AG09309 (cell line): ENCODE results near the gene ABHD16B.
"Not testable (repeated sequence)": the region's sequence is repeated elsewhere in the genome, so short reads cannot be mapped to it uniquely, and the experiment has no call there.

Source experiments
- DNase-seq: peaks from one replicate; pipeline ENCODE4 v3.0.0-alpha.2; 2010; ENCODE audit warnings: low read depth
- H3K4me3 ChIP-seq: 2 replicates; pipeline ENCODE4 v1.5.1; 2011; ENCODE audit warnings: mild to moderate bottlenecking, low read depth, low read length, moderate library complexity; ENCODE audit not compliant: control insufficient read depth
- TF ChIP-seq, protein P1 (sequence below): IDR thresholded peaks from 2 replicates; pipeline ENCODE4 v1.5.1; 2011; ENCODE audit warnings: mild to moderate bottlenecking, low read depth, low read length, inconsistent platforms; ENCODE audit not compliant: insufficient read depth, control insufficient read depth; ENCODE audit errors: missing control alignments

ABHD16B gene

DNA sequence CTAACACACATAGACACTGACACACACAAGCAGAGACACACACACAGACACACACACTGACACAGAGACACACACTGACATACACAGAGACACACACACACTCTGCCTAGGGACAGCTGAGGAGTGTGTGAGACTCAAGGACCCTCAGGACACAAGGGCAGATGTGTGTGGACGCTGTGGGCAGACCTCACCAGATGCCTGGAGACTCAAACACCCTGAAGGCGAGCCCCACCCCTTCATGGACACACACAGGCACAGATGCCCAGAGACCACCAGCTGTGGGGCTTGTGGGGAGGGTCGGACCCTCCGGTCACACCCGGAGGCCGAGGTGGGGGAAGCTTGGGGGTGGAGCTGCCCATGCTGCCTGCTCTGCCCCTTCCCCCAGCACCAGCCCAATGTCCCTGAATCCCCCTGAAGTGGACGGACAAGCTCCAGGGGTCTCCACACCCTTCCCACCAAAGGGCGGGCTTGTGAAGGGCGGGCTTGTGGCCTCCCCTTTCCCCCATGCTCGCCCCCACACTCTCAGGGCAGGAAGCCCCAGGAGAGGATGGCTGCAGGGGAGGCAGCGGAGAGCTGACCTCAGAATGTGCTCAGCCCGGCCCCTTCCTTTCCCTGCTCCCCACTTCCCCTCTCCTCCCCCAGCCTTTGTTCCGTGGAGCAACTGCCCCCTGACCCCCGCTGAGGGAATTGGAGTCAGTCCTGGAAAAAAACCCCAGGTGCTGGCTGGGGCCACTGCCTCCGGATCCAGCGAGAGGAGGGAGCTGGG lies 13.9 kb upstream of the ABHD16B start:
- TF ChIP-seq, protein P1, sequence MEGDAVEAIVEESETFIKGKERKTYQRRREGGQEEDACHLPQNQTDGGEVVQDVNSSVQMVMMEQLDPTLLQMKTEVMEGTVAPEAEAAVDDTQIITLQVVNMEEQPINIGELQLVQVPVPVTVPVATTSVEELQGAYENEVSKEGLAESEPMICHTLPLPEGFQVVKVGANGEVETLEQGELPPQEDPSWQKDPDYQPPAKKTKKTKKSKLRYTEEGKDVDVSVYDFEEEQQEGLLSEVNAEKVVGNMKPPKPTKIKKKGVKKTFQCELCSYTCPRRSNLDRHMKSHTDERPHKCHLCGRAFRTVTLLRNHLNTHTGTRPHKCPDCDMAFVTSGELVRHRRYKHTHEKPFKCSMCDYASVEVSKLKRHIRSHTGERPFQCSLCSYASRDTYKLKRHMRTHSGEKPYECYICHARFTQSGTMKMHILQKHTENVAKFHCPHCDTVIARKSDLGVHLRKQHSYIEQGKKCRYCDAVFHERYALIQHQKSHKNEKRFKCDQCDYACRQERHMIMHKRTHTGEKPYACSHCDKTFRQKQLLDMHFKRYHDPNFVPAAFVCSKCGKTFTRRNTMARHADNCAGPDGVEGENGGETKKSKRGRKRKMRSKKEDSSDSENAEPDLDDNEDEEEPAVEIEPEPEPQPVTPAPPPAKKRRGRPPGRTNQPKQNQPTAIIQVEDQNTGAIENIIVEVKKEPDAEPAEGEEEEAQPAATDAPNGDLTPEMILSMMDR = no peak
- no peak overlapping the region for H3K4me3 ChIP-seq
- no peak for DNase-seq

DNA sequence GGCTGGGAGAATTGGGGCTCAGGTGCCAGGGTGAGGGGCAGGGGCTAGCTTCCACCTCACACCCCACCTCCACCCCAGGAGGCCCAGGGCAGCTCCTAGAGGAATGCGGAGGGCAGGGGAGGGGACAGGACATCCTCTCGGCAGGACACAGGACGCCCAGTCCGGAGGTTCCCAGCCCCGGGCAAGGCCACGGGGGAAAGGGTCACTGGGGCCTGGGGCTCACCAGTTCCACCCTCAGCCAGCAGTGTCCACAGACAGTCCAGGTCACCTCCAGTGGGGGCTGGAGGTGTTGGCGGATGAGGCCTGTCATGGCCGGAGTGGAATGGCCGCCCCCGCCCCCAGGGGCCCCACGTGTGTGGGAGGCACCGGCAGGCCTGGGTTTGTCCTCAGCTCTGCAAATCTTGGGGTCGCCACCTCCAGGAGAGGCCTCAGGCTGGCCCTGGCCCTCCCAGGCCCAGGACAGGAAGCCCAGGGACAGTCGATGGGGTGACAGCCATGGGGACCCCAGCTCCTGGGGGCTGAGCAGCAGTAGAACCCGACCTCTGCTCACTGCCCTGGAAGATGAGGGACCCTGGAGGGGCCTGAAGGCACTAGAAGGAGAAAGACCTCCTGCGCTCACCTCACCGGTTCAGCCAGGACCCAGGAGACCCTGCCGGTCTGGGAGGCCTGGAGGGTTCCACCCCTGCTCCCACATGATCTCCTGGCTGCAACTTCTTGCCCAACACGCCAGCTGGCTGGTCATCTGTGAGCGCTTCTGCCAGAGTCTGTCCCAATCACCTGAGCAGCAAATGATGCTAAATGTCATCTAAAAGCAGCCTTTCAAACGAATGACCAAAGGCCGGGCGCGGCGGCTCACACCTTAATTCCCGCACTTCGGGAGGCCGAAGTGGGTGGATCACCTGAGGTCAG lies 13.0 kb upstream of the ABHD16B start:
- TF ChIP-seq, protein P1 = no peak
- H3K4me3 ChIP-seq = no peak overlapping the region
- no peak for DNase-seq

DNA sequence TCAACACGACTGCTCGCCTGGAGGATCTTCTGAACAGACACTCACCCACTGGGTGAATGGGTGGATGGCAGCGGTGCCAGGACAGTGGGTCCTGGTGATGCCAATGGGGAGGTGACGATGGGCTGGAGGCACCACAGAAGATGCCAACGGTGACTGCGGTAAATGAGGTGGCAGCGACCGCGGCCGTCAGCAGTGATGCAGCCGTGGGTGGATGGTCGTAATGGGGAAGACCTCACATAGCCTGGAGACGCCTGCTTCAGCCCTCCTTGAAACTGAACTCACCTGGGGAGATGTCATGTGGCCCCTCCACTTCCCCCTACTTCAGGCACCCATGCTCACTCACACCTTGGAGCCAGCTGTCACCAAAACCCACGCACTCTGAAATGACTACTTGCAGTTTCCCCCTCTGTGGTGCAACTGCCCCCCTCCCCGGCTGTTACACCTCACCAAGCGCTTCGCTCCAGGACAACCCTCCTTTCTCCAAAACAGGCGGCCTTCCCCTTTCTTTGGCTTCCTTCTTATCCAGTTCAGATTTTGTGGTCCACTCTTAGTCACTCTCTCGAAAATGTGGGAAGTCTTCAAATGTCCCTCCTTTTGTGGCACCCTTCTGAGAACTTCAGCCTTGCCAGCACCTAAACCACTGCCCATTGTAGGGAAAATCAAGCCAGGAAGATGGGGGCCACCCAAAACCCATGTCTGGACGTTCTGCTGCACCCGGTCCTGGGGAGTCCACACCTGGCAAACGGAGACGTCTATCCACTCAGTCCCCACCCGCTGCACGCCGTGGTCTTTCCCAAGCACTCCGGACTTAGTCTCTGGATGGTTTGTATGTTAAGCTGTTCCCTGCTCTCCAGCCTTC lies 10.4 kb upstream of the ABHD16B start:
- DNase-seq = no peak
- TF ChIP-seq, protein P1 = no peak
- no peak overlapping the region for H3K4me3 ChIP-seq

DNA sequence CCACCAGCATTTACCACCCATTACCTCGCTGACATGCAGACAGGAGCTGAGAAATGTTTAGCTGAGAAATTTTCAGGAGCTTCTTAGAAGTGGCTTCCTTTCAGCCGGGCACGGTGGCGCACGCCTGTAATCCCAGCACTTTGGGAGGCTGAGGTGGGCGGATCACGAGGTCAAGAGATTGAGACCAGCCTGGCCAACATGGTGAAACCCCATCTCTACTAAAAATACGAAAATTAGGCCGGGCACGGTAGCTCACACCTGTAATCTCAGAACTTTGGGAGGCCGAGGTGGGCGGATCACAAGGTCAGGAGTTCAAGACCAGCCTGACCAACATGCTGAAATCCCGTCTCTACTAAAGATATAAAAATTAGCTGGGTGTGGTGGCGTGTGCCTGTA lies 9.8 kb upstream of the ABHD16B start:
- DNase-seq, H3K4me3 ChIP-seq: not testable (repeated sequence)

DNA sequence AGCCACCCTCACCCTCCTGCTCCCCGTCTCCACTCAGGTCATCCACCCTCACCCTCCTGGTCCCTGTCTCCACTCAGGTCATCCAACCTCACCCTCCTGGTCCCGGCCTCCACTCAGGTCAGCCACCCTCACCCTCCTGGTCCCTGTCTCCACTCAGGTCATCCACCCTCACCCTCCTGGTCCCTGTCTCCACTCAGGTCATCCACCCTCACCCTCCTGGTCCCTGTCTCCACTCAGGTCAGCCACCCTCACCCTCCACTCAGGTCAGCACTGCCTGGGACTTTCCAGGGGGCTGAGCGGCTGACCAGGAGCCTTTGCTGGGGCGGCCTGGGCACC lies 7.6 kb upstream of the ABHD16B start:
- not testable (repeated sequence) for DNase-seq, H3K4me3 ChIP-seq

DNA sequence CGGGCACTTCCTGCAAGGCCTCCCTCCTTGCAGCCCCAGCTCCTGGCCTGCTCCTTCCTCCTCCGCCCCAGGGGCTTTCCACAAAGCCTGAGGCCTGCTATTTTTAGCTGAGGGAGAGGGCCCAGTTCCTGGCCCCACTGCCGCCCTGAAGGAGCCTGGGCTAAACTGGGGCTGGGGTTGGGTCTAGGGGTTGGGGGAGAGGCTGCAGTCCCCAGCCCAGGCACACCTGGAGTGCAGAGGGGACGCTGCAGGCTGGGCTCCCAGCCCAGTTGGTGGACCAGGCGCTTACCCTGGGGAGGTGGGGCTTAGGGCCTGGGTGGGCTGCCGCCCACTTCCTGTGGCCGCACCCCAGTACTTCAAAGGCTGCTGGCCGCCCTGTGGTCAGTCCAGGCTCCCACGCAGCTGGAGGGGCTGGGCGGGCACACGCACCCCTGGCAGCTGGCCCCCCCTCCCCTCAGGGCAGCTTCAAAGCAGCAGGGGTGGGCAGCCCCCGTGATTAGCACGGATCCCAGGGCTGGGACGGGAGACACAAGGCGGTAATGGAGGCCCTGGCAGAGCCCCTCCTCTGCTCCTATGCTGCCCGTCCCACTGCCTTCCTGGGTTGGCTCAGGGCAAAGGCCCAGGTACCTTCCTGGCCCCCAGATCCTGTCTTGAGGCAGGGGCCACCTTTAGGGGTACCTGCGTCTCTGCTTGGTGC lies 7.1 kb upstream of the ABHD16B start:
- no peak for DNase-seq
- no peak overlapping the region for H3K4me3 ChIP-seq
- TF ChIP-seq, protein P1 = no peak

DNA sequence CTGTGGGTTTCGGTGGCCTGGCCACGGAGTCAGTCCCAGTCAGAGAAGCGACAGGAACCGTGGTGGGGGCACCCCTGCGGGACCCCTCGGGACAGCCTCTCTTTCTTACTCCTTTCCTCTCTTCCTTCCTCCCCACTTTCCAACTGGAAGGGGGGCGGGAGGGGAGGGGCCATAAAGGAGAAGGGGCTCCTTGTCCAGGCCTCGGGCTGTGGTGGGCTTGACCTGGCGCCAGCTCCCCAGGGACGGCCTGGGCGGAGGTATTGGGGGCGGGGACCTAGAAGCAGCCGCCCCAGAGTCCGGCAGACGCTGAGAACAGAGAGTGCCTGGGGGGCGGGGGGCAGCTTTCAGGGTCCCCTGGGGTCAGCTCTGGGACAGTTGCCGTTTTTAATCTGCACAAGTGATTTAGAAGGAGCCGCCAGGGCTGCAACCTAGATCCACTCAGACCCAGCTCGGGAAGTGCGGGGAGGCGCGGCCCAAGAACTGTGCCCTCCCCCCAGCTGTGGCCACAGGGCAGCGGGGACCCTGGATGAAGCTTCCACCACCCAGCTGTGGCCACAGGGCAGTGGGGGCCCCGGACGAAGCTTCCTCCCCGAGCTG lies 6.4 kb upstream of the ABHD16B start:
- TF ChIP-seq, protein P1 = no peak
- DNase-seq = no peak
- peak overlapping the region; percentile 10 for H3K4me3 ChIP-seq
